Right ventricle myocardium inferior (tissue), 1 donor: Measurements from ENCODE around the gene HHIPL1. TPM values are rescaled to one million over a fixed set of nuclear protein-coding genes. Genes with fewer than 3 reads are reported as not detected.
"Not testable (repeated sequence)": the region's sequence is repeated elsewhere in the genome, so short reads cannot be mapped to it uniquely, and the experiment has no call there.

ENCODE experiments used
- ATAC-seq: fragments of 200-7000 bp; cut with Tn5 transposase; one replicate; pipeline ENCODE4 v1.9.1; 2020; ENCODE audit warnings: mild to moderate bottlenecking, moderate library complexity
- DNase-seq: peaks from one replicate; pipeline ENCODE4 v3.0.0; 2021; ENCODE audit errors: missing footprints
- intact Hi-C: fragments of 100-400 bp; cut with DNase I; formaldehyde crosslinking; loops from one replicate; pipeline ENCODE4 v1.11.0; 2022
- total RNA-seq: library from RNA; stranded (reverse); fragmentation: NEBNext Ultra II Directional; extraction: Animal tissue kit (Norgen Biotek cat#: 25700); gene quantifications from one replicate; pipeline ENCODE4 v1.2.1, GENCODE V29; 2021
- donor health status: DM: no; HTN: yes; CAD: no; lungs with severe emphysema.

The HHIPL1 gene
- total RNA-seq, 1 donor from 2014 or later, result 1.5 TPM

GRCh38 chr14:99628887-99629618 lies 15.9 kb upstream of the HHIPL1 start:
- intact Hi-C loops, result loop anchor here (1.0 kb wide), 1 partner anchor 111 kb away; no protein-coding TSS in a partner anchor
- peak; percentile 89 for ATAC-seq
- peak; percentile 88 for DNase-seq

DNA sequence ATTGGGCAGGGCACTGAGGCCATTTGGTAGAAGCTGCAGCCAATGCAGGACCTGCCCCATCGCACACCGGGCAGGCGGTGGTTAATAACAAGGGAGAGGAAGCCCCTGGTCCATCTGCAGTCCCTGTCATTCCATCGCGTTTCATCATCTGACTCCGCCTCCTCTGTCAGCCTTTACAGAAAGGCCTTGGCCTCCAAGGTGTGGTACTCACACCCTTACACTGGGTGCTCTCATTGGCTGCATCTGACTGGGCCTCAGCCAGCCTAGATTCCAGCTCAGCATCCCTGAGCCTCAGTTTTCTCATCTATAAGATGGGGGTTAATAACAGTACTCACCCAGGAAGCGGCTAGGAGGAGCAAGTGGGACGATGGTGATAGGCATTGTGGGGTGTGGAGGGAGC lies 14.7 kb upstream of the HHIPL1 start:
- DNase-seq (no peak), ATAC-seq (no peak)
- intact Hi-C loops, result no loop called here

- ATAC-seq (no peak), DNase-seq (no peak)
- intact Hi-C loops, result no loop called here
Measured at GRCh38 chr14:99632410-99633035, 12.4 kb upstream of the HHIPL1 start.

GRCh38 chr14:99633141-99633540 lies 11.8 kb upstream of the HHIPL1 start:
- DNase-seq (no peak), ATAC-seq (no peak)
- intact Hi-C loops, result no loop called here

GRCh38 chr14:99633918-99634317 lies 11.0 kb upstream of the HHIPL1 start:
- ATAC-seq (no peak), DNase-seq (no peak)
- intact Hi-C loops, result no loop called here

- no peak for ATAC-seq
- DNase-seq, result no peak
- intact Hi-C loops, result no loop called here
Measured at GRCh38 chr14:99634443-99634842, 10.5 kb upstream of the HHIPL1 start.

GRCh38 chr14:99635116-99635515 lies 9.8 kb upstream of the HHIPL1 start:
- DNase-seq (no peak), ATAC-seq (no peak)
- intact Hi-C loops, result no loop called here

GRCh38 chr14:99636487-99636886 lies 8.4 kb upstream of the HHIPL1 start:
- intact Hi-C loops, result no loop called here

DNA sequence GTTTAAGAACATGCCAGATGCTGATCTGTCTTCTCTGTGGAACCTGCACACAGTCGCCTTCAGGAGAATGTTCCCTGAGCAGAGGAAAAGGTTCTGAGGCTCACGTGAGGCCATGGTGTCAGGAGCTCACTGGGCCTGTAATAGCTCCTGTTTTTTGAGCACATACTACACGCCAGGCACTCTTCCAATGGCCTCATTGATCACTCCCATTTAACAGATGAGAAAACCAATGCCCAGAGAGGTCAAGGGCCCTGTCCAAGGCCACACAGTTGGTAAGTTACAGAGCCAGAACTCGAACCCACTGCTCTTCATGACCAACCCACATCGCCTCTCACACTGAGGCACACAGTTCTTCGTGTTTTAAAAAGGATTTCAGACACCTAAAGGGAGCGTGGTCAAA lies 7.3 kb upstream of the HHIPL1 start:
- DNase-seq (no peak), ATAC-seq (no peak)
- intact Hi-C loops, result no loop called here

More at GRCh38 chr14:99636487-99636886, 8.4 kb upstream of the HHIPL1 start:
- DNase-seq, result no peak
- ATAC-seq, result no peak

GRCh38 chr14:99642771-99643170 lies 2.2 kb upstream of the HHIPL1 start:
- DNase-seq, intact Hi-C loops, ATAC-seq: not testable (repeated sequence)

- no peak for ATAC-seq
- intact Hi-C loops, result no loop called here
- DNase-seq, result no peak
Measured at GRCh38 chr14:99643343-99643742, 1.6 kb upstream of the HHIPL1 start.

DNA sequence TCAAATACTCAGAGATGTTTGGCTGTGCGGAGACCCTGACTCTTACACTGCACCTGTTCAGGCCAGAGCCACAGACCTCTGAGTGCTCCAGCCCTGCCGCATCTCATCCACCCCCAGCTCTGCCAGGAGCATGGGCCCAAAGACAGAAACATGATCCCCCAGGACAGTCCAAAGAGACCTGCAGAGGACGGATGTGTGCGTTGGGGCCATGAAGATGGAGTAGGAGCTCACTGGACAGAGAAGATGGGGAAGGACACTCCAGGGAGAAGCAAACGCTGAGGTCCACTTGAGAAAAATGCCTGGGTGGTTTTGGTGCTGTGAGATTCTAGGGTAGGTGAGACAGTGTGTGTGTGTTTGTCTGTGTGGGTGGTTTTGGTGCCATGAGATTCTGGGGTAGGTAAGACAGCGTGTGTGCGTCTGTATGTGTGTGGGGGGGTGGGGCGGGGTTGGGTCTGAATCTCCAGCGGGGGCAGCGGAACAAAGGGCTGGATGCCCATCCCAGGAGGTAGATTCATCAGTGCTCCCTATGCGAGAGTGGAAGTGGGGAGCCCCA lies 818 bp upstream of the HHIPL1 start:
- DNase-seq (no peak), ATAC-seq (no peak)
- intact Hi-C loops, result no loop called here

- DNase-seq, result peak; percentile 48
- intact Hi-C loops, result no loop called here
- ATAC-seq, result no peak
Measured at GRCh38 chr14:99645545-99646505, 896 bp downstream of the HHIPL1 start.

DNA sequence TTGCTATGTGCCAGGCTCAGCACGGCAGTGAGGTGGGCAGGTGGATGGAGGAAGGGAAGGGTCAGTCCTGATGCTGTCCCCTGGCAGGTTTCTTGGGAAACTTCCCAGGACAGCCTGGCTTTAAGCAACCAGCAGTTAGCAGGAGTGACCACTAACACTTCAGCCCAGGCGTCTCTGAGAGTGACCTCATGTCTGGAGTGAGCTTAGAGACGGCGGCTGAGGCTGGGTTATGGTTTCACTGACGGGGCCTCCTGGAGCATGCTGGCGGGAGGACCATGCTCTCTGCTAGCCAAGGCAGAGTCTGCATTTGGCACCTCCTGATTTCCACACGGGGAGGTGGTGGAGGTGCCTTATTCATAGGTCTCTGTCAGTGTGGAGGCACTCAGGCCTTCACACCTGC lies 2.5 kb downstream of the HHIPL1 start:
- ATAC-seq (no peak), DNase-seq (peak; percentile 63)
- intact Hi-C loops, result no loop called here

- ATAC-seq (no peak), DNase-seq (peak; percentile 46)
- intact Hi-C loops, result no loop called here
Measured at GRCh38 chr14:99648027-99648784, 3.3 kb downstream of the HHIPL1 start.

GRCh38 chr14:99649219-99649618 lies 4.3 kb downstream of the HHIPL1 start:
- intact Hi-C loops, result no loop called here
- ATAC-seq, result no peak
- DNase-seq, result peak; percentile 45

DNA sequence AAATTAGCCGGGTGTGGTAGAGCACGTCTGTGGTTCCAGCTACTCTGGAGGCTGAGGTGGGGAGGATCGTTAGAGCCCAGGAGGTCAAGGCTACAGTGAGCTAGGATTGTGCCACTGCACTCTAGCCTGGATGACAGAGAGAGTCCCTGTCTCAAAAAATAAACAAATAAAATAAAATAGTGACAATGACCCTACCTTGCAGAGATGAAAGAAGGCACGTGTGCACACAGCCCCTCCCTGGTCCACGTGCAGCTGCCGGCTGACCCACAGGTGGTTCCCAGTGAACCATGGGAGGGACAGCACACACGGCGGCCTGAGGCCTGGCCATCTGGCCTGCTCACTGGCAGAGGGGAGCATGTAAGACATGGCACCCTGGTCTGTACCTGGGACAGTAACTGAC lies 4.7 kb downstream of the HHIPL1 start:
- intact Hi-C loops, result no loop called here

DNA sequence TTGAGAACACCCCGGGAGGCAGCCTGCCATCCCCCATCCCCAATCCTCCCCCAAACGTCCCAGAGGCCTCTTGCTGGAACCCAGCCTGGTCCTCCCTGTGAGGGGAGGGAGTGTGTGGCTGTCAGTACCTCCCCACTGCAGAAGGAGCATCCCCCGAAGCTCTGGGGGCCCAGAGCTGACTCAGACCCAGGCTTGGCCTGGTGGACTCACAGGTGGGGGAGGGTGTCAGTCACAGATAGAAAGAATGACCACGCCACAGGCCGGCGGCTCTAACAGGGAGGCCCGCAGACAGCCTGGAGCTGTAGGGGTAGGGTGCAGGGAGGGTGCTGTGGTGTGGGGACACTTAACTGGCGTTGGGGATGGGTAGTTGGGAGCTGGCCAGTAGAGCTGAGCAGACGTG lies 5.3 kb downstream of the HHIPL1 start:
- no peak for ATAC-seq
- DNase-seq, result peak; percentile 60
- intact Hi-C loops, result no loop called here

More for the DNA sequence above, 4.7 kb downstream of the HHIPL1 start:
- ATAC-seq (no peak), DNase-seq (no peak)
